ENCODE measurements around the gene AJAP1.

The AJAP1 gene

DNA sequence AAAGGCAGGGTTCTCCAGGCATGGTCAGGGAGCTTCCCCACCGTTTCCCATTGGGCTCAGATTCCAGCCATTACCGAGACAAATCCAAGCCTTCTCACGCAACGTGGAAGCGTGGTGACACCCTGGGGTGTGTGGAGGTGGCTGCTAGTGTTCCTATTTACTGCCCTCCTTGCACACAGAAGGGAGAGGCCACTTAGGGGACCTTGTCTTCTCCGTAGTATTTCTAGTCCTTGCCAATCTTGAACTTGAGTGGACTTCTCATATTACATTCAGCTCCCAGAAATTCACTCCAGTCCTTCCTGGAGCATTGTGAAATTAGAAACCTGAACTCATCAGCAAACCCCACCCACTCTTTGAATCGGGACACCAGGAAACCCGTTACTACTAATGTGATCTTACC is 131.6 kb downstream of the AJAP1 start:
- TF ChIP-seq, protein P1, sequence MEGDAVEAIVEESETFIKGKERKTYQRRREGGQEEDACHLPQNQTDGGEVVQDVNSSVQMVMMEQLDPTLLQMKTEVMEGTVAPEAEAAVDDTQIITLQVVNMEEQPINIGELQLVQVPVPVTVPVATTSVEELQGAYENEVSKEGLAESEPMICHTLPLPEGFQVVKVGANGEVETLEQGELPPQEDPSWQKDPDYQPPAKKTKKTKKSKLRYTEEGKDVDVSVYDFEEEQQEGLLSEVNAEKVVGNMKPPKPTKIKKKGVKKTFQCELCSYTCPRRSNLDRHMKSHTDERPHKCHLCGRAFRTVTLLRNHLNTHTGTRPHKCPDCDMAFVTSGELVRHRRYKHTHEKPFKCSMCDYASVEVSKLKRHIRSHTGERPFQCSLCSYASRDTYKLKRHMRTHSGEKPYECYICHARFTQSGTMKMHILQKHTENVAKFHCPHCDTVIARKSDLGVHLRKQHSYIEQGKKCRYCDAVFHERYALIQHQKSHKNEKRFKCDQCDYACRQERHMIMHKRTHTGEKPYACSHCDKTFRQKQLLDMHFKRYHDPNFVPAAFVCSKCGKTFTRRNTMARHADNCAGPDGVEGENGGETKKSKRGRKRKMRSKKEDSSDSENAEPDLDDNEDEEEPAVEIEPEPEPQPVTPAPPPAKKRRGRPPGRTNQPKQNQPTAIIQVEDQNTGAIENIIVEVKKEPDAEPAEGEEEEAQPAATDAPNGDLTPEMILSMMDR (conservative IDR thresholded peaks at IDR 0.05; ENCODE audit: control insufficient read depth, insufficient read depth, low read depth, low read length): no peak
- no peak overlapping the region for H3K4me3 ChIP-seq (ENCODE audit: control insufficient read depth, low read depth, low read length)
- no peak for DNase-seq (ENCODE audit: low read depth)

- TF ChIP-seq, protein P1 (conservative IDR thresholded peaks at IDR 0.05; ENCODE audit: control insufficient read depth, insufficient read depth, low read depth, low read length): no peak
- DNase-seq (ENCODE audit: low read depth): no peak
- no peak overlapping the region for H3K4me3 ChIP-seq (ENCODE audit: control insufficient read depth, low read depth, low read length)
Measured at GRCh38 chr1:4787551-4787950, 133.1 kb downstream of the AJAP1 start.

GRCh38 chr1:4792565-4792964 is 138.2 kb downstream of the AJAP1 start:
- TF ChIP-seq, protein P1 (conservative IDR thresholded peaks at IDR 0.05; ENCODE audit: control insufficient read depth, insufficient read depth, low read depth, low read length): no peak
- no peak for DNase-seq (ENCODE audit: low read depth)
- no peak overlapping the region for H3K4me3 ChIP-seq (ENCODE audit: control insufficient read depth, low read depth, low read length)

GRCh38 chr1:4794020-4794780 is 139.8 kb downstream of the AJAP1 start:
- TF ChIP-seq, protein P1 (conservative IDR thresholded peaks at IDR 0.05; ENCODE audit: control insufficient read depth, insufficient read depth, low read depth, low read length): no peak
- DNase-seq (ENCODE audit: low read depth): peak; percentile 3

DNA sequence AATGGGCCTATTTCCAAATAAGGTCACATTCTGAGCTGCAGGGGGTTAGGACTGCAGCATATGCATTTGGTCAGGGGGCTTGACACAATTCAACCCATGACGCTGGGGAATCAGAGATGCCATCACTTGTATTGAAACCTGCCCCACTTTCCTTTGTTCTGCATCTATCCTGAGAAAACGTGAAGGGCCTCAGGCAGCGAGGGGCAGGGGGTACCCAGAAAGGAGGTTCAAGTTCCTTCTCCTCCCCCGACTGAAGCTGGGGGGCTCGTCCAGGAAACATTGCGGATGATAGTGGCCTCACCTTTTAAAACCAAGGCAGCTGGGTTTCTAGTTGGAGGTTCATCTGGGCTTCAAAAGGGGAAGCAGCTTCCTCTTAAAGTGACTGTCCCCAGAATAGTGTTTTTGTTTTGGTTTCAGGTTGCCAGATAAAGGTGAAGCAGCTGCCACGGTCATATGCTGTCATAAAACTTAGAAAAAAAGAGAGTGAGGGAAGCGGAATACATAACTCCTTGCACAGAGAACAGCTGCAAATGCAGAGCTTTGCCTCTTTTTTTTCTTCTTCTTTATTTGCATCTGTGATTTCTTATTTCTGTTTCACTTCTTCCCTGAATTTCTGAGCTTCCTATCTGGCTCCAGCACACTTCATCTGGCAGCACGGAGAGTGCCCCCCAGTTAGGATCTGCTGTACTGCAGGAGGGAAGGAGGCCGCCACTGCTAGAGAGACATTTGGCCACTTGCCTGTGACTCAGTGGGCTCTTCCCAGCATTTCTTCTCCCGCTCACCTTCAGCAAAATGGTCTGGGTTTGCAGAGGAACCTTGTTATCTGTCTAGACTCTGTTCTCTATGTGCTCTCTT is 142.0 kb downstream of the AJAP1 start:
- TF ChIP-seq, protein P1 (conservative IDR thresholded peaks at IDR 0.05; ENCODE audit: control insufficient read depth, insufficient read depth, low read depth, low read length): no peak
- no peak overlapping the region for H3K4me3 ChIP-seq (ENCODE audit: control insufficient read depth, low read depth, low read length)
- DNase-seq (ENCODE audit: low read depth): no peak

More at GRCh38 chr1:4794020-4794780, 139.8 kb downstream of the AJAP1 start:
- H3K4me3 ChIP-seq (ENCODE audit: control insufficient read depth, low read depth, low read length): no peak overlapping the region

DNA sequence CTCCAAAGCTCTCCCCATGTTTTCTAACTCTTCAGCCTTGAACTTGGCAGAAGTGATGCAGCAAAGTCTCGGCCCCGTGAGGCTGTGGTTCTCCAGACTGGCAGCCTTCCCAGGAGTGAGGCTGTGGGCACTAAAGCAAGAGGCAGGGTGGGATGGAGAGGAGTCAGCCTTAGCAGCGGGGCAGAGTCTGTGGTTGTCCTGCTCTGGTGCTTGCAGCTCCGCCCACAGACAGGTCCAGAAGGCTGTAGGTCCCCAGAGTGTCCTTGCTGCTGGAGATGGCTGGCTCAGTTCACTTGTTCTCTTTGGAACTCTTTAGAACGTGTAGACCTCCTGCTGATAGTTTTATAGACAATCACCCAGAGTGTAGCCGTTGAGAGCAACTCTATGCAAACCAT is 142.6 kb downstream of the AJAP1 start:
- no peak overlapping the region for H3K4me3 ChIP-seq (ENCODE audit: control insufficient read depth, low read depth, low read length)
- no peak for DNase-seq (ENCODE audit: low read depth)
- TF ChIP-seq, protein P1 (conservative IDR thresholded peaks at IDR 0.05; ENCODE audit: control insufficient read depth, insufficient read depth, low read depth, low read length): no peak

All from fibroblast of mammary gland (primary cell).